Measurements from ENCODE around the gene DDX41.

DDX41 gene

GRCh38 chr5:177483042-177483441 lies 33.7 kb downstream of the DDX41 start:
- DNase-seq = no peak

- DNase-seq = no peak
These were observed 34.4 kb downstream of the DDX41 start for GRCh38 chr5:177482359-177482795.

GRCh38 chr5:177479774-177480173 lies 37.0 kb downstream of the DDX41 start:
- no peak for DNase-seq

DNA sequence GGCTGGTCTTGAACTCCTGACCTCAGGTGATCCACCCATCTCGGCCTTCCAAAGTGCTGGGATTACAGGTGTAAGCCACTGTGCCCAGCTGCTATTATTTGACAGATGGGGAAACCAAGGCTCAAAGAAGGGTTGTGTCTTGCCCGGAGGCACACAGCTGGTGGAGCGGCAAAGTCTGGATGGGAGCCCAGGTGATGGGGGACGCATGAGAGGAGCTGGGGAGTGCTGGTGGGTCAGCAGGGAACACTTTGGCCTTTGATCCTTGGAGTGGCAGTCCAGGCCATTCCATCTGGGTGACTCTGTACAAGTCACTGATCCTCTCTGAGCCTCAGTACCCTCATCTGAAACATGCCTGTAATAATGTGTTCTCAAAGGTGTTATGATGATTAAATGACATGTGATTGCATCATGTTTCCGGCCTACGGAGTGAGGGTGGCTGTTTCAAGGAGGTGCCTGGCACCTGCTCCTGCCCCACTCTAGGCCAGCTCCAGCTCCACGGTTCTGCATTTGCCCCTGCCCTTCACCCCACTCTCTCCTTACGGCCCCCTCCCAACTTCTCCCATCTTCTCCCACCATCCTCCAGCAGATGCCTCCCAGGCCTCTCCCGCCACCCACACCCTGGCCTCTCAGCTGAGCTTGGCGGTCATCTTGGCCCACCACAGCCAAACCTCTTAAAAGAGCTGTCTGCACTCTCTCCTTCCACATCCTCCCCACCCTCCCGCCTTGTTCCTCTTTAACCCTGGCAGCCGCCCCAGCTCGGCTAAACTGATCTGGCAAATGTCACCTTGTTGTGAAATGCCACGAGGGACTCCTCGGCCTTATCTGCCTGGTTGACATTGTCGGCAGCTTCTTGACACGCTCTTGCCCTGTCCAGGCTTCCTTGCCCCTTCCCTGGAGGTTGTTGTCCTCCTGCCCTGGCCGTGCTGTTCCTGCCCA lies 37.8 kb downstream of the DDX41 start:
- DNase-seq = no peak

DNA sequence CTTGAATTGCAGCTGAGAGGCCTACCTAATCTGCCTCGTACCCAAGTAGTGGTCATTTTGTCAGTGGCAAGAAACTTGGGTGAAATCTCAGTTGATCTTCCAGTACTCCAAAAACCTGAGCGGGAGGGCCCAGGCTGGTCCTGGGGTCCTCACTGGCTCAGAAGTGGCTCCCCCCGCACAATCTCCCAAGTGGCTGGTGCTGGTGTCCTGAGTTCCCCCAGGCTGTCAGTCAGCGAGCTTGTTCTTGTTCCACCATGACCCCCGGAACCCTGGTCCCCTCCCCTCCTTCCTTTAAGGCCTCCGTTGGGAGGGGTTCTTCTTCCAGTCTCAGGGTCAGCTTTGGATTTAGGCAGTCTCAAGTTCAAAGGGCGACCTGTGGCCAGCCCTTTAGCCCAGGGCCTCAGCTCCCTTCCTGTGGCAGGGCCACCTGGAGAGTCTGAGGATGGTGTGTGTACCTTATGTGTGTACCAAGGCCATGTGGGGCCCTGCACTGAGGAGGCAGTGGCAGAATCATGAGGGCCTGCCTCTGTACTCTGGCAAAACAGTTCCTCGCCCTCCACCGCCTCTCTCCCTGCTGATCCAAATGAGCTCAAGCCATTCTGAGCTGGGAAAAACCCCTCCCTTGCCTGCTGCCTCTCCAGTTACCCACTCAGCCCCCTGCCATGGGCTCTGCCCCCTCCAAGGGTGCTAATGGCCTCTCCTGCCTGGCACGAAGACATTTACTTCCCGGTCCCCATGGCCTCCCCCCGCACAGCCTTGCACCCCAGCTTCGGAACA lies 38.9 kb downstream of the DDX41 start:
- no peak for DNase-seq

- no peak for DNase-seq
These were observed 40.1 kb downstream of the DDX41 start for GRCh38 chr5:177476531-177477233.

DNA sequence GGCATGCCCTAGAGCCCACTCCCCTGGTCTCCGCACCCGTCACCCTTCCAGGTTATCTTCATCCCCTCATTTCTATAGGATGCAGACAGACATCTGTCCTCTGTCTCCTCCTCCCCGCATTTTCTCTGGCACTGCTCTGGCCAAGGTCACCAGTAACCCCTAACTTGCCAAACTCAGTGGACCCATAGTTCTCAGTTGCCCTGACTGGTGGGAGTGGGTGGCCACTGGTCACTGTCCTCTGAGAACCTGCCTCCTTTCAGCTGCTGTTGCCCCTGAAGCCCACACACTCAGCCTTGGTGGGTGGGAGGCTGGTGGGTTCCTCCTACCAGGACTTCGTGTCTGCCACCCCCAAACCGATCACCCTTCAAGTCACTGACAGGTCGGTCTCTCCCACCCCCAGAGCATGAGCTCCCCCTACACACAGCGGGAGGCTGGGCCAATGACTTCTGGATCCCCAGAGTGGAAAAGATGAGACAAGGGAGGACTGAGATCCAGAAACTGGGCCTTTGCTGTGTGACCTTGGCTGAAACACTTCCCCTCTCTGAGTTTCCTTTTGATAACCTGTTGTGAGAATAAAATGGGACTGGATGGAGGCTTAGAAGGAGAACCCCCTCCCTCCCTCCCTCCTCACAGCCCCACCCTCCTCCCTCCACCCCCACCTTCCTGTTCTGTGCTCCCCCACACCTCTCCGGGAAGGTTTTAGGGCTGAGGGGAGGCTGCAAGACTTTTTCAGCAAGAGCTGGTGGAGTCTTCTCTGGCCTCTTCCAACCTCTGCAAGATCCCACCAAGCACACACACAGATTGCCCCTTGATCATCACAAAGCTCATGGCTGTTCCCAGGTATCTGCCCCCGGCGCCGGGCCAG lies 41.0 kb downstream of the DDX41 start:
- no peak for DNase-seq

DNA sequence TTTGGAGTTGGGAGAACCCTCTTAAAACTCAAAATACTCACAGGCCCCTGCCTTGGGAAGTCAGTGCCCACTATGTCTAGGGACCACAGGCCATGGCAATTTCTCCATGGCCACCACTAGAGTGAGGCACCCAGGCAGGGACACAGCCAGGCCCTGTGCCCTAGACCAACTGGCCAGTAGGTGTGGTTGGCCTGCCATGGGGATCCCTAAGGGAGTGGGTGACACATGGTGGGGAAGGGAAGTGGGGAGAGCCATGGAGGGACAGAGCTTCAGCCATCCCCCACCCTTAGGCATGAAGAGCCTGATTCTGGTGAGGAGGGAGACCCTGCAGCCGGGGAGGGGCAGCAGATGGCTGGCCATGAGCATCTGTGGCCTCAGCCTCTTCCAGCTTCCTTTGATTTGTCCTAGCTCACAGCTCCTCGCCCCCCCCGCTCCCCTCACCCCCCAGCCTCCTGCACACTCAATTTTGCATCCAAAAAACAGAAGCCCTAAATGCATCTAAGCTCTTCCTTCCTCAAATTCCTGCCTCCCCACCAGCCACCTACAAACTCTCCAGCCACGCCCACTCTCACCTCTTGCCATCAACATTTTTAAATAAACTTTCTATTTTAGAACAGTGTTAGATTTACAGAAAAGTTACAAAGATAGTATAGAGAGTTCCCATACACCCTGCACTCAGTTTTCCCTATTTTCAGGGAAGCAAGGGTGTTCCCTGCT lies 41.8 kb downstream of the DDX41 start:
- DNase-seq = no peak

GRCh38 chr5:177474002-177474476 lies 42.7 kb downstream of the DDX41 start:
- no peak for DNase-seq

GRCh38 chr5:177473443-177474001 lies 43.2 kb downstream of the DDX41 start, which contains the start of gene DBN1:
DBN1 (minus strand) TSS chr5:177473634; CDS start chr5:177473521, 113 bp downstream.
- no peak for DNase-seq

GRCh38 chr5:177472460-177473442 lies 44.0 kb downstream of the DDX41 start:
- no peak for DNase-seq

- DNase-seq = no peak
These were observed 45.0 kb downstream of the DDX41 start for GRCh38 chr5:177471610-177472356.

DNA sequence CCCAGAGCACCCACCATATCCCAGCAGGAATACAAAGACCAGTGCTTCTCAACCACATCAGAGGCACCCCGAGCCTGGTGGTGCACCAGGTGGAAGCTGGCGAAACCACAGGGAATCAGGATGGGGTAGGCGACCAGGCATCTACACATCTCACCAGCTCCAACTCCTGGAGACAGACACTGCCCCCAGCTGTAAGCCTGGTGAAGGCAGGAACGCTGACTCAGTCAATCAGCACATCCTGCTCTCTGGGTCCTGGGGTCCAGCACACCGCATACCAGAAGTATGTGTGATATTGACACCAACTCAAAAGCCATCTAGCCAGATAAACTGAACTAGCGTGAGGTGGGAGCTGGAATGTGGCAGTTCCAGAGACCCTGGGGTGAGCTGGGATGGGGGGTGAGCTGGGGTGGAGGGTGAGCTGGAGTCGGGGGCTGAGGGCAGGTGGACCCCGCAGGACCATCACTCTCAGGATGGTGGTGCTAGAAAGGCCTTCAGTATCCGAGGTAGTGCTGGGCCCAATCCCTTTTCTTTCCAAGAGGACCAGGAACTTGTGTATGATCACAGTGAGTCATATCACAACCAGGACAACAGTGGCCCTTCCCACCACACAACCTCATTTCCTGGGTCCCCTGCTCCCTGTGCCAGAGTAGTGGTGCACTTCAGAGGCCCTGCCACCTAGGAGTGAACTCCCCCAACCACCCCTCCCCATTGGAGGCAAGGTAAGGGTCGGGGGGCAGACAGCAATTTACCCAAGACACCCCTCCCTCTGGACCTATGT lies 45.8 kb downstream of the DDX41 start:
- no peak for DNase-seq

DNA sequence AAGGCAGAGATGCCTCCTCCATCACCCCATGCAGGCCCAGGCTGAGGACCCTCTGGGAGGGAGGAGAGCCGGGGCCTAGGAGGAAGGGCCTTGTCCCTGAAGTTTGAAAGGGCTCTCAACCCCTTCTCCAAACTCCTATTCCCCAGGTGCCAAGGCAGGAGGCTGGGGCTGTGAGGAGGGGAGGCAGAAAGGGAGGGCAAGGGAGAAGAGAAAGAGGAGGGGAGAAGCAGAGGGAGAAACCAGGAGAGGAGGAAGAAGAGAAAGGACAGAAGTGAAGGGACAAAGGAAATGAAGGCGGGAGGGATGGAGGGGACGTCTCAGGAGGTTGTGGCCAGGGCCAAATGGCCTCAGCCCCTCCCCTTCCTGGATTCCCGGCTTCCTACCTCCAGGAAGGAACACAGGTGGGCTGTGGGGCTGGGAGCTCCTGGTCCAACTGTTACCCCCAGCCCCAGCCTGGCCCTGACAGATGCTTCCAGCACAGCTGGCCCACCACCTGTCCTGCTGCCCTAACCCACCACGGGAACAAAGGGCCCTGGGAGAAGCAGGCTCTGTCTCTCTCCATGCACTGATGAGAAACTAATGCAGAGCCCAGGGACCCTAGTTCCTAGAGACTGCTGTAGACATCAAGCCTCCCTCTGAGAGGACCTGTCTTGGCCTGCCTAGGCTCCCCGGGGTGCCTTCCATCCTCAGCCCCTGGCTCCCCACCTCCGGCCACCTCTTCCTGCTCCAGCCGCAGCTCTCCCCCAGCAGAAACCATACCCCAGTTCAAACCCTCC lies 46.8 kb downstream of the DDX41 start:
- DNase-seq = no peak

- no peak for DNase-seq
These were observed 47.8 kb downstream of the DDX41 start for GRCh38 chr5:177468685-177469628.

- DNase-seq = no peak
These were observed 48.5 kb downstream of the DDX41 start for GRCh38 chr5:177468329-177468684.
